GM15510 (cell line): Measurements from ENCODE around the gene MEIS1.

Experiments used
- POLR2A ChIP-seq: IDR thresholded peaks from 3 replicates; pipeline ENCODE4 v1.6.1; 2011; ENCODE audit warnings: borderline replicate concordance; ENCODE audit not compliant: insufficient read length; ENCODE audit errors: extremely low read depth

The MEIS1 gene

GRCh38 chr2:66562304-66562685, 127.4 kb downstream of the MEIS1 start:
- TF ChIP-seq POLR2A: no peak

- no peak for TF ChIP-seq POLR2A
These were observed 128.5 kb downstream of the MEIS1 start for GRCh38 chr2:66563473-66563872.

- TF ChIP-seq POLR2A: no peak
These were observed 130.4 kb downstream of the MEIS1 start for GRCh38 chr2:66565291-66565690.

- TF ChIP-seq POLR2A: no peak
These were observed 131.9 kb downstream of the MEIS1 start for GRCh38 chr2:66566726-66567399.

- TF ChIP-seq POLR2A: no peak
These were observed 132.8 kb downstream of the MEIS1 start for GRCh38 chr2:66567729-66568128.

- TF ChIP-seq POLR2A: no peak
These were observed 133.8 kb downstream of the MEIS1 start for GRCh38 chr2:66568650-66569300.

GRCh38 chr2:66569321-66569851, 134.5 kb downstream of the MEIS1 start:
- no peak for TF ChIP-seq POLR2A

- no peak for TF ChIP-seq POLR2A
These were observed 135.0 kb downstream of the MEIS1 start for GRCh38 chr2:66569974-66570373.

- no peak for TF ChIP-seq POLR2A
These were observed 135.5 kb downstream of the MEIS1 start for GRCh38 chr2:66570471-66570870.

- TF ChIP-seq POLR2A: no peak
These were observed 137.0 kb downstream of the MEIS1 start for GRCh38 chr2:66571918-66572317.

GRCh38 chr2:66572391-66572790, 137.5 kb downstream of the MEIS1 start:
- no peak for TF ChIP-seq POLR2A

GRCh38 chr2:66573416-66573815, 138.5 kb downstream of the MEIS1 start:
- TF ChIP-seq POLR2A: no peak

GRCh38 chr2:66573821-66574233, 138.9 kb downstream of the MEIS1 start:
- no peak for TF ChIP-seq POLR2A

GRCh38 chr2:66574701-66575624, 140.0 kb downstream of the MEIS1 start:
- TF ChIP-seq POLR2A: no peak
